HG02588 (cell line): ENCODE results near the gene GPS2.

Experiments used
- ATAC-seq: cut with Tn5 transposase; IDR thresholded peaks from one replicate; pipeline ENCODE4 v1.9.1; 2021; ENCODE audit warnings: mild to moderate bottlenecking, moderate library complexity; ENCODE audit not compliant: unreplicated experiment

Gene GPS2, protein sequence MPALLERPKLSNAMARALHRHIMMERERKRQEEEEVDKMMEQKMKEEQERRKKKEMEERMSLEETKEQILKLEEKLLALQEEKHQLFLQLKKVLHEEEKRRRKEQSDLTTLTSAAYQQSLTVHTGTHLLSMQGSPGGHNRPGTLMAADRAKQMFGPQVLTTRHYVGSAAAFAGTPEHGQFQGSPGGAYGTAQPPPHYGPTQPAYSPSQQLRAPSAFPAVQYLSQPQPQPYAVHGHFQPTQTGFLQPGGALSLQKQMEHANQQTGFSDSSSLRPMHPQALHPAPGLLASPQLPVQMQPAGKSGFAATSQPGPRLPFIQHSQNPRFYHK

DNA sequence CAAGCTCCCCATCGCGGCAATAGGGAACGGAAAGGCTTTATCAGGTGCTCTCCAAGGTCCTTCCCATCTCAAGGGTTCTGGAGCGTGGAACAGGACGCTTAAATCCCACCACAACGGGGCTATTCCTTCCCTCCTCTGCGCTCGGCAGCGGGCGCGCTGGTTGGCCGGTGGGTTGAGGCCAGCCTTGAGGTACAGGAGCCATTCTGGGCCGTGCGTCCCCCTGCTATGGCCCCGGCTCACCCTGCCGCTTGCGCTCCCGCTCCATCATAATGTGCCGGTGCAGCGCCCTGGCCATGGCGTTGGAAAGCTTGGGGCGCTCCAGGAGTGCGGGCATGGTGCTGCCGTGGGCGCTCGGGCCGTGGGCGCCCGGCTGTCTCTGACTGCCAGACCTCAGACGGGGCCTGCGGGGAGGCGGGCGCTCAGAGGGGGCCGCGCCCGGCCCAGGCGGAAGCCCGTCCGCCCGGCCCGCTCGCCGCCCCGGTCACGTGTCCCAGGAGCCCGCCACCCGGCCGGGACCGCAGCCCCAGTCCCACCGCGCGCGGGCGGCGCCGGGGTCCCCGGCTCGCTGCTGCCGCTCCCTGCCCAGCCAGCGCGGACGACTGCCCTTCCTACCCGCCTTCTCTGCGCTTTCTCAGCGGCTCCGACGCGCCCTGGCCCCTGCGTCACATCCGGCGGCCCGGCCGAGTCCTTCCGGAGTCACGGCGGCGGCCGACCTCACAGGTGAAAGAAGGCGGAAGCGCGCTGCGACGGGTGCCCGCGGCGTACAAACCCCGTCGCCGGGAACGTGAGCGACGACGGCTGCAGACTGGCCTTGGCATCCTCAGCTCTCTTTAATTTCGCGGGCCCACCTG, at the start of gene GPS2:
GPS2 (minus strand) TSS at position 642 of the 851 bp plus-strand sequence; CDS start at position 334, 308 bp downstream.
- ATAC-seq, result peak; percentile 72

DNA sequence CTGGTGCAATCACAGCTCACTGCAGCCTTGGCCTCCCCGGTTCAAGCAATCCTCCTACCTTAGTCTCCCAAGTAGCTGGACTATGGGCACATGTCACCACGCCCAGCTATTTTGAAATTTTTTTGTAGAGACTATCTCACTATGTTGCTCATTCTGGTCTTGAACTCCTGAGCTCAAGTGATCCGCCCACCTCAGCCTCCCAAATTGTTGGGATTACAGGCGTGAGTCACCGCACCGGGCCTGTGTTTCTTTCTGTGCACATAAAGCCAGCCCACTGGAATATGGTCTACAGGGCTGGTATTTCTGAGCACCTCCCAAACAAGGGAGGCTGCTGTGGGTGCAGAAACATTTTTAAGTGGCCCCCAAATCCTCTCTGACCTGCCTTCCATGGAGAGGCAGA, 48.2 kb upstream of the GPS2 start:
- no peak for ATAC-seq

DNA sequence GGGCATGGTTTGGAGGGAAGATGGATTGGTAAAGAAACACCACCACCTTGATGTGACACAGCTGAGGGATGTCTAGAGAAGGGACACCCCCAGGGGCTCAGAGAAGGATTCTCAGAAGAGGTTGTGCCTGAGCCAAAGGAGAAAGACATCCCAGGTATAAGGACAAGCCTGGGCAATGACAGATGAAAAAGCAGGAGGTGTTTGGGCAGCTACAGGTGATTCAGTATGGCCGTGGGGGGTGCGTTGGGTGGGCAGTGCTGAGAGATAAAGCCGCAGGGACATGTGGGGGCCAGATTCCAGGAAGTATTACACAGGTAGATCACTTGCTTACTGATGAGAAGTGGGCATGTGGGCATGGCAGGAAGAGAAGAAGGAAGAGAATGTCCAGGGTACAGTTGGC, 46.7 kb upstream of the GPS2 start:
- no peak for ATAC-seq

DNA sequence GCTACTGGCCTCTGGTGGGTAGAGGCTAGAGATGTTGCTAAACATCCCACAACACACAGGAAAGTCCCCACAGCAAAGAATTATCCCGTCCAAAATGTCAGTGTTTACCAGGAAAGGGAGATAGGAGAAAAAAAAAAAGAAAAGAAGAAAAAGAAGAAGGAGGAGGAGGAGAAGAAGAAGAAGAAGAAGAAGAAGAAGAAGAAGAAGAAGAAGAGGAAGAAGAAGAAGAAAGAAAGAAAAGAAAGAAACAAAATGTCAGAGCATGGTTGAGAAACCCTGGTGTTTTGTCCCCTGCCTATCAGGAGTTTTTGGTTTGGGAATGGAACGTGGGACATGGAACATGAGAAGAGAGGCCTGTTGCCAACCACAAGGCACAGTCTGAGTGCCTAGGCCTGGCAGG, 42.2 kb upstream of the GPS2 start:
- ATAC-seq, result no peak

DNA sequence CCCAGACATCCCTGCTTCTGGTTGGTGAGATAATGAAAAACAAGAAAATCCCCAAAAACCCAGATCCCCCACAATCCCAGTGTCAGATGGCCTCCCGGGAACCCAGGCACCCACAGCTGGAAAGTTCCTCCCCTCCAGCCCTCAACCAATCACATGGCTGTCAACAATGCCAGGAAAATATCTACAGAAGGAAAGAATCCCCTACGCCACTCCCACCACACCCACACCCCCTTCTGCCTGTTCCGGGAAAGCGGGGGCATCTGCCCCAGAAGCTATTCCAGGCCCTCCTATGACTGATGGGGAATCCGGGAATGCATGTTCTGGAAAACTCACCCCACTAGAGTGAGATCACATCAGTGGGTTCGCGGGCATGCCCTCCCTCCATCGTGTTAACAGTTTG, 41.6 kb upstream of the GPS2 start:
- no peak for ATAC-seq

DNA sequence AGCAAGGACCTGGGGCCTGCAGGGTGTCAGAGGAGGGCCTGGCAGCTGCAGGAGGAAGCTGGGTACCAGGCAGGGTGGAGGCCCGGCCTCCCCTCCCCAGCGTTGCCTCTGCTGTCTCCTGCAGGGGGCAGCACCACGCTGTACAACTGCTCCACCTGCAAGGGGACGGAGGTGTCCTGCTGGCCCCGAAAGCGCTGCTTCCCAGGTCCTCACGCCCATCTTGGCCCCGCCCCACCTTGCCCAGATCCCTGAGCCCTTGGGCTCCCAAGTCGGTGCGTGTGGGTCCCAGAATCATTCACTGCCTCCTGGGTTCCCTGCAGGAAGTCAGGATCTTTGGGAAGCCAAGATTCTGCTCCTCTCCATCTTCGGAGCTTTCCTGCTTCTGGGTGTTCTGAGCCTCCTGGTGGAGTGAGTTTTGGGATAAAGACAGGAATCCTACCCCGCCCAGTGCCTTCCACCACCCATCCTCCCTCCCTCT, 41.0 kb upstream of the GPS2 start:
- ATAC-seq, result no peak

DNA sequence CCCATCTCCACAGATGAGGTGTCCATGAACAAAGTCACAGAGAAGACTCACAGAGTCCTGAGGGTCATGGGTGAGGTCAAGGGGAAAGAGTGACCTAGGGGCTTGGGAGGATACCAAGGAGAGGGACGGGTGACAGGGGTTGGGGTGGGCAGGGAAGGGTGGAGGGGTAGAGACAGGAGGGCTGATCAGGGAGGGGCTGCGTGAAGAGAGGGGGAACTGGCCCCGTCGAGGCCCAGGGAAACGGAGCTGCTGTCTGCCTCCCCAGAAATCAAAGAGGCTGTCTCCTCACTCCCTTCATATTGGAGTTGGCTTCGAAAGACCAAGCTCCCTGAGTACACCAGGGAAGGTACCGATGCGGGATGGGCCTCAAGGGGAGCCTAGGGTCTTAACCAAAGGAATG, 40.4 kb upstream of the GPS2 start:
- no peak for ATAC-seq

DNA sequence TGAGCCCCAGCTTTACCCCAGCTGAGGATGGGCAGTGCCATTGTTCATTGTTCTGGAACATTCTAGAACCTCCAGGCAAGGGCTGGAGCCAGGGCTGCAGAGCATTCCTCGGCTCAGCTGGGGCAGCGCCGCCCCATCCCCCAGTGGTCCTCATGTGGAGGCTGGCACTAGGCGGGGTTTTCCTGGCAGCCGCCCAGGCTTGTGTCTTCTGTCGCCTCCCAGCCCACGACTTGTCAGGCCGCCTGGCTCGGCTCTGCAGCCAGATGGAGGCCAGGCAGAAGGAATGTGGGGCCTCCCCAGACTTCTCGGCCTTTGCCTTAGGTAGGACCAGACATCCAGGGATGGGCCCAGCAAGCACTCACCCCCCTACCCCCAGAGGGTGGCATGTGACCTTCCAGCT, 39.9 kb upstream of the GPS2 start, which contains the start of gene TMEM95:
TMEM95 (plus strand) TSS at position 104 of the 400 bp plus-strand sequence; CDS start at position 153, 49 bp downstream.
- ATAC-seq, result no peak

DNA sequence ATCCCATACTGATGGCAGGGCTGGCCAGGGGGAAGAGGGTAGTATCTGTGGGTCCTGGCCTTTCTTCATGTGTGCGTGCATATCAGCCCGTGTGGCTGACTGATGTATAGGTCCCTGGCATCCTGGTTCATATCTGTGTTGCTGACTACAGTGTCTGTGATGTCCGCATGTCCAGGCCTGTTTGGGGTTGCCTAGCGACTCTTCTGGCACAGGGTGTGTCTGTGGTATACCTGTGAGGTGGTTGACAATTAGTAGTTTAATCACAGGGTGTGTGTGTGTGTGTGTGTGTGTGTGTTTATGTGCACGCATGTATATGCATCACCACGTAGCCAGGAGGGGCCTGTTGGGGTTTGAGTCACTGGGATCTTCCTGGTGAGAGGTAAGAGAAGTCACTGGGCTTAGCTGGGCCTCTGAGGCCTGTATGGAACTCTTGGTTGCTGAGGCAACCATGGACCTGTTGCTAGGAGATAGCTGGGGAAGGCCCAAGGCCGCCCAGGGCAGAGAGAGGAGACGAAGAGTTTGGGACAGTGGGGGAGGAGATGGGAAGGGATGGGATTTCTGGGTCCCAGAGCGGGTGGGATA, 39.2 kb upstream of the GPS2 start:
- no peak for ATAC-seq

DNA sequence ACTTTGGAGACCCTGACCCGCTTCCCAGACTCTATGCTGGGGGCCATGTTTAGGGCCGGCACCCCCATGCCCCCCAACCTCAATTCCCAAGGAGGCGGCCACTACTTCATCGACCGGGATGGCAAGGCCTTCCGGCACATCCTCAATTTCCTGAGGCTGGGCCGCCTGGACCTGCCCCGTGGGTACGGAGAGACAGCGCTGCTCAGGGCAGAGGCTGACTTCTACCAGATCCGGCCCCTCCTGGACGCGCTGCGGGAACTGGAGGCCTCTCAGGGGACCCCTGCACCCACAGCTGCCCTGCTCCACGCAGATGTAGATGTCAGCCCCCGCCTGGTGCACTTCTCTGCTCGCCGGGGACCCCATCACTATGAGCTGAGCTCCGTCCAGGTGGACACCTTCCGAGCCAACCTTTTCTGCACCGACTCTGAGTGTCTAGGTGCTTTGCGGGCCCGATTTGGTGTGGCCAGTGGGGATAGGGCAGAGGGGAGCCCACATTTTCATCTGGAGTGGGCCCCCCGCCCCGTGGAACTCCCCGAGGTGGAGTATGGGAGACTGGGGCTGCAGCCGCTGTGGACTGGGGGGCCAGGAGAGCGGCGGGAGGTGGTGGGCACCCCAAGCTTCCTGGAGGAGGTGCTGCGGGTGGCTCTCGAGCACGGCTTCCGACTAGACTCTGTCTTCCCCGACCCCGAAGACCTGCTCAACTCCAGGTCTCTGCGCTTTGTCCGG, 37.9 kb upstream of the GPS2 start:
- no peak for ATAC-seq

DNA sequence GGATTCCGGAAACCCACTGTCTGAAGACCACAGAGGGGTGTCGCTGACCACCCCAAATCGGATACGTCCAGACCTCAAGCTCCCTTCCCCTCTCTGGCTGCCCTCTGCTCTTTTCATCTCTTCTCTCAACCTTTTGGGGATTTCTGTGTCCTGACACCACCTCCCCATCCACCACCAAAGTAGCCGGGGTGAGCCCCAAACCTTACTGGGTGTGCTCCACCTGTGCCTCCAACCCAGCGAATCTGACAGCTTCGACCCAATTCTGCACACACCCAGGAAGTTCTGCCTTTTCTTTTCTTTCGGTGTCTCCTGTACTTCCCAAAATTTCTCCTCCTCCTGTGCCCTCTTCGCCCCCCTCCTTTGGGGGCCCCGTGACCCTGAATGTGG, 37.3 kb upstream of the GPS2 start:
- no peak for ATAC-seq

DNA sequence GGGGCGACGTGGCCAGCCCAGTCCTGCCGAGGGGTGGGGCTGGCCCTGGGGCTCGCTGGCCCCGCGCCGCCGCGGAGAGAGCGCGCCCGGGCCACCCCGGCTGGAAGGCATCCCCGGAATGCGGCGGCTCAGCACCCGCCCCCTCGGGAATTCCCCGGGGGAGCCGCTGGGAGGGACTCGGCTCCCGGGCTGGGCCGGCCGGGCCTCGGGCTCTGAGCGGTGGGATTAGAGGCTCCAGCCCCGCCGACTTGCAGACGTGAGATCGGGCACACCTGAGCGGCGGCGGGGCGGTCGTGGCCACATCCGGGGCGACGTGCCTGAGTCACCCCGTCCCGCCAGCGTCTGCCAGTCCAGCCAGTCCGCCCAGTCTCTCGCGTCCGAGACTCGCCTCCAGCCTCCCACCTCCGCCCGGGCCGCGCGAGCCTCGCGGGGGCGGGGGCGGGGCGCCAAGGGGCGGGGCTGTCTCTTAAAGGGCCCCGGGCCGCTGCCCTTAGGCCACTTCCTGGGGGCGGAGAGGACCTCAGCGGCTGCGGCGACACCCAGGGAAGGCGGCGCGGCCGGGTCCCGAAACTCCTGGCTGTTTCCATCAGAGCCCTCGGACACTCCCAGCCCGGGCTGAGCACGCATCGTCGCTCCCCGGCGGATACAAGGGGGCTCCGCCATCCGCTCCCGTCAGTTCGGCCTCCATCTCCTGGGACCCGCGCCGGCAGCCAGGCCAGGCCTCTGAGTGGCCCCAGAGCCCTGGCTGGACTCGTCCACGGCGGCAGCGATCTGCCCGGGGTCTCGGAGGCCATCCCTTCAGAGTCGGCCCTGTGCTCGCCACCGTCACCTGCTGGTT, 36.7 kb upstream of the GPS2 start, which contains the start of gene KCTD11:
KCTD11 (plus strand) TSS at position 498 of the 838 bp plus-strand sequence.
- ATAC-seq, result peak; percentile 70

DNA sequence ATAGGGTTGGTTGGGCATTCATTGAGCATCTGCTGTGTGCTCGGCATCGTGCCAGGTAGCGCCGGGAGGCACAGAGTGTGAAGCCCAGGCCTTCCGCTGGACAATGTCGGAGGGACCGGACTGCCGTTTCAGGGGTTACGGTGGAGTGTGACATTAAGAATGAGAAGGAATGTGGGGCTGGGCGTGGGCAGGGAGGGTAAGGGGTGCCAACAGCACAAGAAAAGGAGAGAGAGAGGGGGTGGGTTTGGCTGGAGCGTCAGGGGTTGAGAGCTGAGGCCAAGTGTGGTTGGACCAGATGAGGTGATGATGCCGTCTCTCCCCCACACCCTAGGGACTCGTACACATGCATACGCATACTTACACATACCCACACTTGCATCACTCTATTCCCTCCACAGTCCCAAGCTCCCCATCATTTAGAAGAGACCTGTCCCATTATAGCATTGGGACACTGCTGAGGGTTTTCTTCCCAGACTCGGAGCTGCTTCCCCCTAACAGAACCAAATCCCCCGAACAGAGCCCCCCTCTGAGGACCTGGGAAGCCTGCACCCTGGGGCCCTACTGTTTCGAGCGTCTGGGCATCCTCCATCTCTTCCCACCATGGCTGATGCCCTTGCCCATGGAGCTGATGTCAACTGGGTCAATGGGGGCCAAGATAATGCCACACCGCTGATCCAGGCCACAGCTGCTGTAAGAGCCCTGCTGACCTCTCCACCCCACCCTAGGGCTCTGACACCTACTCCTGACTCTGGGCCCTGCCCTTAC, 33.5 kb upstream of the GPS2 start:
- ATAC-seq, result no peak

DNA sequence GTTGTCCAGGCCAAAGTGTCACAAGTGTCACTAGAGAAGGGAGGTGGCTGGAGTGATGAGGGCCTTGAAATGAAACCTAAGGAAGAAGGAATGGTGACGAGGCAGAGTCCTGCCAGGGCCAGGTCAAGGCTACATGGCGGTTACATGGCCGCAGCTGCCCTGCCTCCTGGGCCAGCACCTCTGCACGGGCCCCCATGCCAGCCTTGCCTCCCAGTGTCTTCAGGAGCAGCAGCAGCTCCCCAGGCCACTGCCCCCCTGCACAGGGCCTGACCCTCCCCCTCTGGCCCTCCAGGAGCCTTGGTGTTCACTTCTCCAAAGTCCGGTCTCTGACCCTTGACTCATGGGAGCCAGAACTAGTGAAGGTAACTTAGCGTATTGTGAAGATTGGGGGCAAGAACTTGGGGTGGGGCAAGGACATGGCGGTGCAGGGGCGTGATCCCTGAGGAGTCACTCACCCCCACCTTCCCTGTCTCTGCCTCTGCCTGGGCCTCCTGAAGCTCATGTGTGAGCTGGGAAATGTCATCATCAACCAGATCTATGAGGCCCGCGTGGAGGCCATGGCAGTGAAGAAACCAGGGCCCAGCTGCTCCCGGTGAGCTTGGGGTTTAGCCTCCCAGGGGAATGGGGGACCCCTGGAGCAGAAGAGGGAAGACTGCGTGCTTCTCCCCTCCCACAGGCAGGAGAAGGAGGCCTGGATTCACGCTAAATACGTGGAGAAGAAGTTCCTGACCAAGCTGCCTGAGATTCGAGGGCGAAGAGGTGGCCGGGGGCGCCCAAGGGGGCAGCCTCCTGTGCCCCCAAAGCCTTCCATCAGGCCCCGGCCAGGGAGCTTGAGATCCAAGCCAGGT, 32.7 kb upstream of the GPS2 start:
- no peak for ATAC-seq

DNA sequence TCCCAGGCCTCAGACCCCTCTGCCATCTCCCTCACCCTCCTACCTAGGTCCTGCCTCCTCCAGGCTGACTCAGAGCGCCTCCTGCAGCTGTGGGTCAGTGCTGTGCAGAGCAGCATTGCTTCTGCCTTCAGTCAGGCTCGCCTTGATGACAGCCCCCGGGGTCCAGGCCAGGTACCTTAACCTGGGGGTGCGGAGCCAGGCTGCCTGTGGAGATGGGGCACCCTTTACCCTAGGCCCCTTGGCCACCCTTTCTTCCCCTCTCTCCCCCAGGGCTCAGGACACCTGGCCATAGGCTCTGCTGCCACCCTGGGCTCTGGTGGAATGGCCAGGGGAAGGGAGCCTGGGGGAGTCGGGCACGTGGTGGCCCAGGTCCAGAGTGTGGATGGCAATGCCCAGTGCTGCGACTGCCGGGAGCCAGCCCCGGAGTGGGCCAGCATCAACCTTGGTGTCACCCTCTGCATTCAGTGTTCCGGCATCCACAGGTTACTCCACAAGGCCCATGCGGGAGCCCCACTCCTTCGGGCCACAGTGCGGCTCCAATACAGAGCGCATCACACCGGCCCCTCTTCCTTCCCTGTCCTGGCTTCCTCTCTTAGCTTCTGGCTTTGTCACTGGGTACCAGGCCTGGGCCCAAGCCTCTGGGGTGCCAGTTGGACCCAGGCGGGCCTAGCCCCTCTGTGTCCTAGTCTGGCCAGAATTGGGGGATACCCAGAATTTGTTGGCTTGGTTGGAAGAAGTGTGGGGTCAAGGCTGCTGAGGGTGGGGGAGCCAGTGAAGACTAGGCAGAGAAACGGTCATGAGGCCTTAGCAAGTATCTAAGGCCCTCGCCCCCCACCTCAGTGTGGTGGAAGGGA, 31.8 kb upstream of the GPS2 start:
- ATAC-seq, result no peak

DNA sequence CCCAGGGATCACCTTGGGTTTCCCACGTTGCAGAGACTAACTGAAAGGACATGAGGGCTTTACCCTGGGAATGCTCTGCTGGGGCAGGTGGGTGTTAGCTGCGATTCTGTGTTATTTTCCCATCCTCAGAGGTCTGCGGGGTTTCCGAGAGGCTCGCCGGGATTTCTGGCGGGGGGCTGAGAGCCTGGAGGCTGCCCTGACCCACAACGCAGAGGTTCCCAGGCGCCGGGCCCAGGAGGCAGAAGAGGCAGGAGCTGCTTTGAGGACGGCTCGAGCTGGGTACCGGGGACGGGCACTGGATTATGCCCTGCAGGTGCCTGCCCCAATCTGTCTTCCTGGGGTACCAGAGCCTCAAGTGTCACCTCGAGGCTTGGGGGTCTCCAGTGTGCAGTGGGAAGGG, 28.1 kb upstream of the GPS2 start:
- ATAC-seq, result no peak

DNA sequence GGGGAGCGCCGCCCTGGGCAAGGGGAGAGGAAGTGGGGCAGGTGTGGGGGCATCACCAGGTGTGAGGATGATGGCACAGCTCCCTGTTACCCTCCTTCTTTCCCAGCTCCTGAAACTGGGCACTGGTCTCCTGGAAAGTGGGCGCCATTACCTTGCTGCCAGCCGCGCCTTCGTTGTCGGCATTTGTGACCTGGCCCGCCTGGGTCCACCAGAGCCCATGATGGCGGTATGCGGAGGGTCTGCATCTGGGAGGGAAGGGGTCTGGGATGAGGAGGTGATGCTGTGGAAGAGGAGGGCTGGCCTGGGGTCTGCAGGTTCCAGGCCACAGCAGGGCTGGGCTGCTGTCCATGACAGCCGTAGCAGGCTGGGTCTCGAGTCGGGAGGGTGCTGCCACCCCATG, 26.7 kb upstream of the GPS2 start:
- ATAC-seq, result no peak
